GM19468 (cell line): ENCODE data around the gene HPGDS.

ENCODE experiments used
- ATAC-seq: cut with Tn5 transposase; IDR thresholded peaks from one replicate; pipeline ENCODE4 v1.9.1; 2021; ENCODE audit warnings: mild to moderate bottlenecking, moderate library complexity, moderate number of reproducible peaks; ENCODE audit not compliant: unreplicated experiment; ENCODE audit errors: extremely low read depth

The HPGDS gene

DNA sequence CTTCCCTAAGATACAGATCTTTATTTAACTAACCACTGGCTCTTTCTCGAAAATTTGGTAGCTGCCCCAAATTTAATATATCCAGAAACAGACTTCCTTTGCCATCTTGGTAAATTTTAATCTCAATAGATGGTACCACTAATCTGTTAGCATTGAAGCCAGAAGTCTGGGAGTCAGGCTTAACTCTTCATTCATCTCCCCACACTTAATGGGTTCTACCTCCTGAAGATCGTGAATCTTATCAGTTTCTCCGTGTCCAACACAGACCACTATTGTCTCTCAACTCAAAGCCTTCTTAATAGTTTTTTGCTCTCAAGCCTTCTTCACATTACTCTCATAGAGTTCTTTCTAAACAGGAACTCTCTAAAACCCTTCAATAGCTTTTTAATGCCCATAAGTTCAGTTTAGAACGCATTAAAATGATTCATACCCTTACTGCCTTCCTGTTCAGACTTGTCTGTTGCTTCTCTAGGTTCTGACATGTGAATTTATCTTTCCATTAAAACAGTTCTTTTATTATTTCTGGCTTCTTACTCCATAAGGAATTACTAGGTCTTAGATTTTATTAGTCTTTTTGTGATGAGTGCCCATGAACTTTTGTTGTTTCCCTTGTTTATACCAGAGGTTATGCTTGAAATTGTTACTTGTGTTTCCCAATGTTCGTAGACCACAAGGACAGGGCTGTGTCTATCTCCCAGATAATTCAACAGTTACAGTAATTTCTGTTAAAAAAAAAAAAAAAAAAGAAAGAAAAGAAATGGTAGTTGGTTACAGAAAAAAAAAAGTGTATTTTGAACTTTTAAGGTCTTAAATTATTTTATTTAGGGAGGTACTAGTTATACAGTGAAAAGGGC, 80.2 kb downstream of the HPGDS start:
- ATAC-seq = no peak

DNA sequence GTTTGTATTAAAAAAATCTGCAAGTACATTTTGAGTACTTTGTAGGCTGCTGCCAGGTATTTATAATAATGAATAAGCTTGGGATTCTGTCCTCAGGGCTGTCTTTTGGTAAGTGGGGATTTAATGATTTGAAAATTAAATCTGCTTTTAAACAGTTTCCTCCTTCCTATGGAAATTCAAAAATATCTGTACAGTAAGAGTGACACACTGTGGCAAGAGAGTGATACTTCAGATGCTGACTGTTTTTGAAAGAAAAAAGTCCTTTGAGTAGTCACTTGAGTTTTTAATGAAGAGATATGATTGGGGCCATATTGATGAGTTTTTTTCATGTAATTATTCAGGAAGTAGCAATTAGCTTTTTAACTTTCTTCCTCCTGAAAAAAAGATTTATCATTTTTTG, 85.8 kb downstream of the HPGDS start:
- ATAC-seq = no peak

GRCh38 chr4:94256144-94256783, 86.4 kb downstream of the HPGDS start:
- ATAC-seq = no peak

DNA sequence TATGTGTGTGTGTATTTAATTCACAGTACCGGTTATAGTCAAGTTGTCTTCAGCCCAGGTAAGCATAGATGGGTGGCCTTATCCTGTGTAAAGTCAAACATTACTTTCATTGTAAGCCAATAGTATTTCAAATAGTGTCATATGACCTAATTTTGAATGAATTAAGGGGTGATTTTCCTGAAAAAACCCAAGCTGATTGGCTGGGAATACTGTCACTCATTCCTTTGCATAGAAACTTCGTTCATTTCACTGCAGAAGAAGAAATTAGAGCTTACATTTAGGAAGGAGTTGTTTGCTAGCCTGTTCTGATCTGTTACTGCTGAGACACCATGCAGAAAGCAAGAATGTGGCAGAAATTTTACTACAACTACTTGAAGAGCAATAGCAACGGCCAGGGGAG, 89.6 kb downstream of the HPGDS start:
- ATAC-seq = no peak

DNA sequence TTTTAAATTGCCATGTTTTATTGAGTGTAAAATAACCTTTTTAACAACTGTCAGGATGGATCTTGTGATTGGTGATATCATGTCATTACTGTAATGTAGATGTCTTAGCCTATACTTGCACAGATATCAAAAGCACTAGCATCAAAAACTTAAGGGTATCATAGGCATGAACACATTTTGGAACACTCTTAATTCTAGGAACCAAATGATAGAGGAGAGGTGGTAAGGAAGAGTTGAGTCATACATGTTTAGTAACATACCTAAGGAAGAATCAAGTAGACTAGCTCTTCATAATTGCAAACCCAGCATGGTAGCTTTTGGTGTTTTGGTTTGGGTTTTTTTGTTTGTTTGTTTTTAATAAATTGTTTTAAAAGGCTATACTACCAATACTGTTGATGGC, 91.5 kb downstream of the HPGDS start:
- ATAC-seq = no peak
